IMR-90 (cell line): ENCODE data around the gene CTNNA2. TPM values are rescaled to one million over a fixed set of nuclear protein-coding genes. Genes with fewer than 3 reads are reported as not detected.

Experiments used
- ATAC-seq: fragments of 200-7000 bp; cut with Tn5 transposase; 2 replicates; pipeline ENCODE4 v1.9.1; 2020; ENCODE audit warnings: low read depth, mild to moderate bottlenecking, moderate library complexity
- BruUV-seq: library from RNA; stranded (reverse); fragments of 400-500 nt; replicated peaks from 2 replicates; lab custom pipeline; 2021; lab: Mats Ljungman, UMichigan
- CTCF ChIA-PET: fragments of 300-600 bp; formaldehyde crosslinking; extraction: SDS; loops from one replicate; lab custom pipeline; 2021; ENCODE audit warnings: antibody characterized with exemption; lab: Yijun Ruan, JAX
- POLR2A ChIA-PET: fragments of 300-600 bp; sonication (Branson Sonifier 250); formaldehyde crosslinking; loops from one replicate; lab custom pipeline; 2022; ENCODE audit warnings: antibody characterized with exemption; ENCODE audit not compliant: unreplicated experiment; lab: Charles Lee
- DNase-seq: peaks from one replicate; pipeline ENCODE4 v3.0.0; 2013
- H2AFZ ChIP-seq: replicated peaks from 2 replicates; pipeline ENCODE3; 2013; ENCODE audit warnings: low read length, mild to moderate bottlenecking; ENCODE audit not compliant: poor library complexity
- H2AK5ac ChIP-seq: 2 replicates; pipeline ENCODE4 v1.6.1; 2013; ENCODE audit warnings: low read depth, low read length, inconsistent platforms
- H2AK9ac ChIP-seq: replicated peaks from 2 replicates; pipeline ENCODE3; 2013; ENCODE audit warnings: mild to moderate bottlenecking, low read depth, low read length, moderate library complexity; ENCODE audit not compliant: poor library complexity
- H2BK120ac ChIP-seq: 2 replicates; pipeline ENCODE4 v1.6.1; 2013; ENCODE audit warnings: low read depth, low read length, inconsistent platforms
- H2BK15ac ChIP-seq: 3 replicates; pipeline ENCODE4 v1.6.1; 2013; ENCODE audit warnings: low read depth, low read length, inconsistent platforms
- H2BK20ac ChIP-seq: 2 replicates; pipeline ENCODE4 v1.6.1; 2013; ENCODE audit warnings: low read depth, mild to moderate bottlenecking, inconsistent platforms, low read length, moderate library complexity
- H2BK5ac ChIP-seq: 2 replicates; pipeline ENCODE4 v1.6.1; 2013; ENCODE audit warnings: mild to moderate bottlenecking, low read depth, low read length, inconsistent platforms; ENCODE audit not compliant: poor library complexity, severe bottlenecking
- H3K14ac ChIP-seq: replicated peaks from 2 replicates; pipeline ENCODE4 v1.6.1; 2013; ENCODE audit warnings: low read depth, low read length, inconsistent platforms
- H3K18ac ChIP-seq: 2 replicates; pipeline ENCODE4 v1.6.1; 2013; ENCODE audit warnings: low read depth, low read length, control low read depth
- H3K23ac ChIP-seq: 2 replicates; pipeline ENCODE4 v1.6.1; 2013; ENCODE audit warnings: low read depth, low read length, inconsistent platforms
- H3K27ac ChIP-seq: 2 replicates; pipeline ENCODE4 v1.5.1; 2013; ENCODE audit warnings: mild to moderate bottlenecking, control low read depth, low read length; ENCODE audit not compliant: insufficient read depth
- H3K27me3 ChIP-seq: 2 replicates; pipeline ENCODE4 v1.6.1; 2013; ENCODE audit warnings: low read length; ENCODE audit not compliant: control insufficient read depth, insufficient read depth
- H3K36me3 ChIP-seq: 2 replicates; pipeline ENCODE4 v1.6.1; 2013; ENCODE audit warnings: low read length, mixed read lengths; ENCODE audit not compliant: control insufficient read depth, insufficient read depth
- H3K4ac ChIP-seq: 2 replicates; pipeline ENCODE4 v1.6.1; 2013; ENCODE audit warnings: low read depth, low read length, inconsistent platforms
- H3K4me1 ChIP-seq: 2 replicates; pipeline ENCODE4 v1.6.1; 2013; ENCODE audit warnings: low read length, mixed read lengths; ENCODE audit not compliant: control insufficient read depth, insufficient read depth
- H3K4me2 ChIP-seq: 2 replicates; pipeline ENCODE4 v1.6.1; 2013; ENCODE audit warnings: low read depth, mild to moderate bottlenecking, control low read depth, low read length, moderate library complexity
- H3K4me3 ChIP-seq: 2 replicates; pipeline ENCODE4 v1.5.1; 2013; ENCODE audit warnings: low read depth, mild to moderate bottlenecking, control low read depth, low read length, moderate library complexity; ENCODE audit not compliant: insufficient read depth
- H3K56ac ChIP-seq: 2 replicates; pipeline ENCODE4 v1.6.1; 2013; ENCODE audit warnings: low read length, inconsistent platforms; ENCODE audit not compliant: insufficient read depth; ENCODE audit errors: extremely low read depth
- H3K79me1 ChIP-seq, 2 experiments: 2 replicates each; pipeline ENCODE4 v1.6.1; 2013; ENCODE audit warnings: low read length in 2 of 2, inconsistent platforms in 1 of 2, low read depth in 1 of 2
- H3K9ac ChIP-seq: 2 replicates; pipeline ENCODE4 v1.6.1; 2013; ENCODE audit warnings: low read depth, low read length, control low read depth
- H3K9me1 ChIP-seq: 2 replicates; pipeline ENCODE4 v1.6.1; 2013; ENCODE audit warnings: low read length, inconsistent platforms; ENCODE audit not compliant: insufficient read depth
- H3K9me3 ChIP-seq: 2 replicates; pipeline ENCODE4 v1.6.1; 2013; ENCODE audit warnings: low read length; ENCODE audit not compliant: control insufficient read depth, insufficient read depth
- H4K20me1 ChIP-seq: 2 replicates; pipeline ENCODE4 v1.6.1; 2013; ENCODE audit warnings: low read length, inconsistent platforms; ENCODE audit not compliant: insufficient read depth
- H4K5ac ChIP-seq: 2 replicates; pipeline ENCODE4 v1.6.1; 2013; ENCODE audit warnings: mild to moderate bottlenecking, low read depth, low read length, control low read depth
- H4K8ac ChIP-seq, 2 experiments: 2 replicates each; pipeline ENCODE4 v1.6.1; 2013; ENCODE audit warnings: low read depth in 2 of 2, low read length in 2 of 2, control low read depth in 1 of 2, inconsistent platforms in 1 of 2
- H4K91ac ChIP-seq: 2 replicates; pipeline ENCODE4 v1.6.1; 2013; ENCODE audit warnings: low read depth, low read length, inconsistent platforms; ENCODE audit not compliant: insufficient read depth
- CHD1 ChIP-seq: IDR thresholded peaks from 2 replicates; pipeline ENCODE4 v1.6.1; 2012; ENCODE audit warnings: low read depth, low read length, improper control_type of control experiment
- CTCF ChIP-seq: conservative IDR thresholded peaks from 2 replicates; pipeline ENCODE4 v1.5.1; 2012; ENCODE audit warnings: mild to moderate bottlenecking, low read depth, low read length, improper control_type of control experiment
- ELK1 ChIP-seq: fragments of 150-350 bp; IDR thresholded peaks from 2 replicates; pipeline ENCODE4 v1.6.1; 2016; ENCODE audit warnings: low read depth, mild to moderate bottlenecking, low read length, moderate library complexity, borderline replicate concordance
- FOS ChIP-seq: fragments of 150-350 bp; IDR thresholded peaks from 2 replicates; pipeline ENCODE4 v1.6.1; 2016; ENCODE audit warnings: low read depth, low read length
- MAFK ChIP-seq: IDR thresholded peaks from 2 replicates; pipeline ENCODE4 v1.6.1; 2012; ENCODE audit warnings: low read depth, low read length, improper control_type of control experiment
- MXI1 ChIP-seq: IDR thresholded peaks from 2 replicates; pipeline ENCODE4 v1.6.1; 2012; ENCODE audit warnings: low read depth, mild to moderate bottlenecking, low read length, moderate library complexity, borderline replicate concordance
- NFE2L2 ChIP-seq: fragments of 150-350 bp; IDR thresholded peaks from 2 replicates; pipeline ENCODE4 v1.6.1; 2016; ENCODE audit warnings: low read depth, mild to moderate bottlenecking, low read length
- POLR2A ChIP-seq: IDR thresholded peaks from 2 replicates; pipeline ENCODE4 v1.6.1; 2012; ENCODE audit warnings: mild to moderate bottlenecking, low read depth, low read length
- RAD21 ChIP-seq: IDR thresholded peaks from 2 replicates; pipeline ENCODE4 v1.6.1; 2012; ENCODE audit warnings: low read length, improper control_type of control experiment
- RCOR1 ChIP-seq: IDR thresholded peaks from 2 replicates; pipeline ENCODE4 v1.6.1; 2012; ENCODE audit warnings: mild to moderate bottlenecking, low read length, improper control_type of control experiment; ENCODE audit not compliant: insufficient replicate concordance
- RFX5 ChIP-seq: IDR thresholded peaks from 2 replicates; pipeline ENCODE4 v1.8.0; 2012; ENCODE audit warnings: low read depth, mild to moderate bottlenecking, low read length, moderate library complexity
- SMC3 ChIP-seq: fragments of 150-350 bp; IDR thresholded peaks from 2 replicates; pipeline ENCODE4 v1.6.1; 2016; ENCODE audit warnings: low read depth, mild to moderate bottlenecking, antibody characterized with exemption, low read length, moderate library complexity
- WGBS, 2 experiments: methylation state at CpG; one replicate each; pipeline versions ENCODE4 v1.1.5 to v1.1.7; 2013; ENCODE audit warnings: missing lambda C conversion rate in 2 of 2; ENCODE audit not compliant: insufficient read length in 1 of 2; ENCODE audit errors: extremely low coverage in 2 of 2; 5-methylcytosine and 5-hydroxymethylcytosine counted together
- dilution Hi-C: fragments of 300-500 bp; cut with HindIII; formaldehyde crosslinking; loops from one replicate; pipeline ENCODE4 v1.14.3; 2018; ENCODE audit warnings: low sequenced_read_pairs; ENCODE audit not compliant: unreplicated experiment
- in situ Hi-C: fragments of 300-500 bp; cut with MboI; formaldehyde crosslinking; loops from 3 replicates; pipeline ENCODE4 v1.14.3; 2019; ENCODE audit warnings: low sequenced_read_pairs, inconsistent platforms, mixed read lengths
- intact Hi-C: fragments of 100-400 bp; cut with micrococcal nuclease; formaldehyde crosslinking; loops from 2 replicates; pipeline ENCODE4 v1.10.0; 2022
- polyA plus RNA-seq, 3 experiments: library from polyadenylated mRNA; depleted of rRNA; stranded (reverse); fragments of >200 nt; gene quantifications; 2 replicates each; pipeline ENCODE4 v1.2.3, GENCODE V29; 2012; ENCODE audit warnings: low replicate concordance in 1 of 3
- total RNA-seq: library from RNA; depleted of rRNA; stranded (reverse); fragments of >200 nt; gene quantifications from 2 replicates; pipeline ENCODE4 v1.2.3, GENCODE V29; 2012

CTNNA2 gene
- total and polyA plus RNA-seq, 2 of the 4 experiments (the other 2 are of a cell fraction), result not detected

- Histone ChIP-seq H4K8ac (no peak overlapping the region), H2AK5ac (no peak overlapping the region), H3K27ac (no peak overlapping the region), H3K4me1 (no peaks in the 10 kb centered on the region), H3K14ac (no peak overlapping the region), H2BK120ac (no peak overlapping the region), H3K36me3 (no peaks in the 10 kb centered on the region), H2AK9ac (no peak overlapping the region), H3K27me3 (no peaks in the 10 kb centered on the region), H4K20me1 (no peaks in the 10 kb centered on the region), H3K79me1 (no peaks in the 10 kb centered on the region), H3K4ac (no peak overlapping the region), H2BK20ac (no peak overlapping the region), H3K9me3 (no peaks in the 10 kb centered on the region), H3K23ac (no peak overlapping the region), H3K9me1 (no peaks in the 10 kb centered on the region), H3K9ac (no peak overlapping the region), H2AFZ (no peak overlapping the region), H3K4me2 (no peak overlapping the region), H3K56ac (no peak overlapping the region), H2BK15ac (no peak overlapping the region), H3K18ac (no peak overlapping the region), H4K5ac (no peak overlapping the region), H2BK5ac (no peak overlapping the region), H4K91ac (no peak overlapping the region), H3K4me3 (no peak overlapping the region)
- DNase-seq (no peak), ATAC-seq (no peak)
- WGBS, 2 experiments, result no CpG with 5 or more reads among the region's 1 CpG
- no TSS peak for BruUV-seq
- dilution Hi-C loops, result no loop called here
- no peak for TF ChIP-seq CHD1
- no peak for TF ChIP-seq RFX5
- no peak for TF ChIP-seq NFE2L2
- TF ChIP-seq MXI1, result no peak
- no peak for TF ChIP-seq ELK1
- no peak for TF ChIP-seq RCOR1
- TF ChIP-seq SMC3, result no peak
- TF ChIP-seq RAD21, result no peak
- no peak for TF ChIP-seq MAFK
- no peak for TF ChIP-seq POLR2A
- no peak for TF ChIP-seq CTCF
- TF ChIP-seq FOS, result no peak
- ChIA-PET CTCF (no interaction called here), POLR2A (no interaction called here)
- in situ Hi-C loops, result no loop called here
- intact Hi-C loops, result no loop called here
Observed at GRCh38 chr2:79591281-79591680, 78.4 kb downstream of the CTNNA2 start.
